CD4-positive, alpha-beta T cell (primary cell): ENCODE data around the gene BTBD18. TPM values are rescaled to one million over a fixed set of nuclear protein-coding genes. Genes with fewer than 3 reads are reported as not detected.
"Not testable (repeated sequence)": the region's sequence is repeated elsewhere in the genome, so short reads cannot be mapped to it uniquely, and the experiment has no call there.

Experiments
- ATAC-seq: fragments of 200-7000 bp; cut with Tn5 transposase; one replicate; pipeline ENCODE4 v1.10.0; 2022; ENCODE audit warnings: mild to moderate bottlenecking; ENCODE audit not compliant: poor library complexity
- CTCF ChIA-PET: fragments of 350-600 bp; sonication (Branson Sonifier 250); formaldehyde crosslinking; loops from one replicate; lab custom pipeline; 2021; ENCODE audit warnings: antibody characterized with exemption, inconsistent platforms; lab: Charles Lee
- POLR2A ChIA-PET: fragments of 350-600 bp; sonication (Branson Sonifier 250); formaldehyde crosslinking; loops from one replicate; lab custom pipeline; 2021; ENCODE audit warnings: antibody characterized with exemption, inconsistent platforms; lab: Charles Lee
- DNase-seq, 14 experiments: peaks; one replicate each; pipeline ENCODE4 v3.0.0-alpha.2; 2013 to 2020; ENCODE audit warnings: mixed read lengths in 2 of 14
- H3K27ac ChIP-seq, 2 donors: one replicate each; pipeline versions ENCODE4 v1.5.1 to v1.7.0; 2013; ENCODE audit warnings: low read length in 2 of 2, low read depth in 1 of 2, mild to moderate bottlenecking in 1 of 2
- H3K27me3 ChIP-seq, 2 experiments: 1 replicate in 1 of 2; 2 replicates in 1 of 2; pipeline versions ENCODE4 v1.6.1 to v1.7.0; 2013; ENCODE audit warnings: low read length in 2 of 2, control low read depth in 1 of 2, mild to moderate bottlenecking in 1 of 2, moderate library complexity in 1 of 2; ENCODE audit not compliant: insufficient read depth in 2 of 2, control insufficient read depth in 1 of 2
- H3K36me3 ChIP-seq: one replicate; pipeline ENCODE4 v1.6.1; 2013; ENCODE audit warnings: low read length, control low read depth; ENCODE audit not compliant: insufficient read depth
- H3K4me1 ChIP-seq: one replicate; pipeline ENCODE4 v1.6.1; 2013; ENCODE audit warnings: low read length, control low read depth; ENCODE audit not compliant: insufficient read depth
- H3K4me3 ChIP-seq: one replicate; pipeline ENCODE4 v1.5.1; 2013; ENCODE audit warnings: mild to moderate bottlenecking, low read length, moderate library complexity
- H3K9me3 ChIP-seq, 2 experiments: 1 replicate in 1 of 2; 2 replicates in 1 of 2; pipeline versions ENCODE4 v1.6.1 to v1.7.0; 2013; ENCODE audit warnings: low read length in 2 of 2, mild to moderate bottlenecking in 2 of 2, control low read depth in 1 of 2, moderate library complexity in 1 of 2; ENCODE audit not compliant: control insufficient read depth in 1 of 2, insufficient read depth in 1 of 2
- H3K27ac Mint-ChIP-seq: one replicate; pipeline ENCODE4 v1.8.0; 2020; ENCODE audit warnings: mixed read lengths
- H3K27me3 Mint-ChIP-seq: one replicate; pipeline ENCODE4 v1.8.0; 2021; ENCODE audit warnings: mixed read lengths
- H3K36me3 Mint-ChIP-seq: one replicate; pipeline ENCODE4 v1.8.0; 2021; ENCODE audit warnings: low read depth, mixed read lengths
- H3K4me1 Mint-ChIP-seq: one replicate; pipeline ENCODE4 v1.8.0; 2021; ENCODE audit warnings: low read depth, mixed read lengths
- H3K4me3 Mint-ChIP-seq: one replicate; pipeline ENCODE4 v1.8.0; 2020; ENCODE audit warnings: mild to moderate bottlenecking, mixed read lengths
- H3K9me3 Mint-ChIP-seq: one replicate; pipeline ENCODE4 v1.8.0; 2020; ENCODE audit warnings: mixed read lengths
- CTCF ChIP-seq: fragments of 200-600 bp; IDR thresholded peaks from one replicate; pipeline ENCODE4 v1.8.0; 2022; ENCODE audit warnings: antibody characterized with exemption, mild to moderate bottlenecking
- intact Hi-C, 2 experiments: fragments of 100-400 bp; cut with DNase I in 1 of 2; cut with micrococcal nuclease in 1 of 2; formaldehyde crosslinking; loops; one replicate each; pipeline versions ENCODE4 v1.15.1 to v1.9.0; 2023 to 2025; cut with DNase I, micrococcal nuclease
- total RNA-seq, 174 experiments: library from RNA in 2 of 174; stranded (reverse) in 2 of 174; gene quantifications; one replicate each; pipeline ENCODE4 v1.2.3 and lab custom pipeline; 2021 to 2026

The BTBD18 gene
- total RNA-seq, 2 experiments from 2014 or later, result not detected

- DNase-seq (peak; percentile 49 to 94 (median 68)), ATAC-seq (peak; percentile 33)
- H3K36me3 Mint-ChIP-seq, result peaks cover 33% of the 10 kb centered on the region
- no peaks in the 10 kb centered on the region for H3K27me3 ChIP-seq
- H3K27ac ChIP-seq, result peak within 1 kb of the TSS; percentile 85 to 95
- intact Hi-C loops, result loop anchor here (1.0 to 10.0 kb wide), 15 partner anchors 27 to 873 kb away; partner anchors contain the start of genes UBE2L6 (in 2 of the 2), LPXN (in 1 of the 2), P2RX3 (in 1 of the 2) and SELENOH (in 1 of the 2)
- TF ChIP-seq CTCF, result no peak
- H3K4me1 Mint-ChIP-seq, result peaks cover 53% of the 10 kb centered on the region
- POLR2A ChIA-PET, result interaction anchor here (0.5 to 3.2 kb wide), 14 partner anchors 9 to 892 kb away, joined by 3 to 40 read pairs (median 4); partner anchors contain the start of genes CLP1, LPXN, SELENOH and TIMM10
- CTCF ChIA-PET, result interaction anchor here (1.1 to 2.3 kb wide), 2 partner anchors 89 to 143 kb away, joined by 4 to 10 read pairs; partner anchors contain the start of gene UBE2L6
- H3K4me3 Mint-ChIP-seq, result peak within 1 kb of the TSS; percentile 96
- peaks cover 30% of the 10 kb centered on the region for H3K4me1 ChIP-seq
- no peaks in the 10 kb centered on the region for H3K27me3 Mint-ChIP-seq
- peak within 1 kb of the TSS; percentile 88 for H3K27ac Mint-ChIP-seq
- peaks cover 5% of the 10 kb centered on the region for H3K36me3 ChIP-seq
- H3K4me3 ChIP-seq, result peak within 1 kb of the TSS; percentile 95
- no peaks in the 10 kb centered on the region for H3K9me3 Mint-ChIP-seq
- H3K9me3 ChIP-seq, result no peaks in the 10 kb centered on the region
Observed at GRCh38 chr11:57711414-57712255, 40.0 kb downstream of the BTBD18 start, which contains the start of gene MED19. Gene MED19 (minus strand): TSS chr11:57712215. CDS start chr11:57712179, 36 bp downstream.

- peaks cover 28% of the 10 kb centered on the region for H3K4me1 ChIP-seq
- Mint-ChIP-seq H3K4me1 (peaks cover 53% of the 10 kb centered on the region), H3K9me3 (no peaks in the 10 kb centered on the region), H3K4me3 (peak overlapping the region; percentile 73), H3K27ac (peak overlapping the region; percentile 59), H3K27me3 (no peaks in the 10 kb centered on the region), H3K36me3 (peaks cover 36% of the 10 kb centered on the region)
- H3K36me3 ChIP-seq, result peaks cover 5% of the 10 kb centered on the region
- no peak for ATAC-seq
- H3K9me3 ChIP-seq, result no peaks in the 10 kb centered on the region
- CTCF ChIA-PET, result interaction anchor here (1.5 kb wide), 1 partner anchor 91 kb away, joined by 4 read pairs; no protein-coding TSS in a partner anchor
- no peak overlapping the region for H3K27ac ChIP-seq
- no peaks in the 10 kb centered on the region for H3K27me3 ChIP-seq
- POLR2A ChIA-PET, result interaction anchor here (3.2 kb wide), 1 partner anchor 32 kb away, joined by 40 read pairs; the partner anchor contains the start of gene SELENOH
- intact Hi-C loops, result loop anchor here (2.0 to 10.0 kb wide), 5 partner anchors 51 to 875 kb away; partner anchors contain the start of genes LPXN (in 1 of the 2), P2RX3 (in 1 of the 2), SSRP1 (in 1 of the 2) and UBE2L6 (in 1 of the 2)
- no peak for DNase-seq
- TF ChIP-seq CTCF, result no peak
- no peak overlapping the region for H3K4me3 ChIP-seq
Observed at GRCh38 chr11:57709802-57710367, 41.7 kb downstream of the BTBD18 start.

- DNase-seq, H3K27ac ChIP-seq, H3K9me3 Mint-ChIP-seq, H3K4me3 ChIP-seq, ATAC-seq, H3K4me1 ChIP-seq, H3K27me3 Mint-ChIP-seq, H3K27me3 ChIP-seq, H3K9me3 ChIP-seq, POLR2A ChIA-PET, H3K27ac Mint-ChIP-seq, intact Hi-C loops, H3K4me3 Mint-ChIP-seq: not testable (repeated sequence)
- CTCF ChIA-PET, result interaction anchor here (3.3 kb wide), 1 partner anchor 95 kb away, joined by 12 read pairs; no protein-coding TSS in a partner anchor
- peaks cover 54% of the 10 kb centered on the region for H3K36me3 Mint-ChIP-seq
- H3K36me3 ChIP-seq, result peaks cover 28% of the 10 kb centered on the region
- peaks cover 17% of the 10 kb centered on the region for H3K4me1 Mint-ChIP-seq
Observed at GRCh38 chr11:57705432-57705831, 46.2 kb downstream of the BTBD18 start.
